Esophagus (tissue), 2 donors: ENCODE measurements around the gene TRIM5. TPM values are rescaled to one million over a fixed set of nuclear protein-coding genes. Genes with fewer than 3 reads are reported as not detected.
"Not testable (repeated sequence)": the region's sequence is repeated elsewhere in the genome, so short reads cannot be mapped to it uniquely, and the experiment has no call there.

Experiments used
- H3K27ac ChIP-seq, 2 donors: one replicate each; pipeline ENCODE4 v1.5.1; 2013; ENCODE audit warnings: low read depth in 2 of 2, mild to moderate bottlenecking in 2 of 2, inconsistent platforms in 1 of 2, low read length in 1 of 2, moderate library complexity in 1 of 2
- H3K27me3 ChIP-seq, 2 donors: one replicate each; pipeline ENCODE4 v1.6.1; 2013; ENCODE audit warnings: low read length in 2 of 2, control low read depth in 1 of 2, mild to moderate bottlenecking in 1 of 2; ENCODE audit not compliant: insufficient read depth in 2 of 2, control insufficient read depth in 1 of 2
- H3K36me3 ChIP-seq, 2 donors: one replicate each; pipeline ENCODE4 v1.6.1; 2013; ENCODE audit warnings: low read length in 1 of 2; ENCODE audit not compliant: control insufficient read depth in 2 of 2, insufficient read depth in 2 of 2
- H3K4me1 ChIP-seq, 2 donors: one replicate each; pipeline ENCODE4 v1.6.1; 2013; ENCODE audit warnings: low read length in 1 of 2; ENCODE audit not compliant: control insufficient read depth in 2 of 2, insufficient read depth in 2 of 2
- H3K4me3 ChIP-seq, 2 donors: one replicate each; pipeline ENCODE4 v1.5.1; 2013; ENCODE audit warnings: low read length in 2 of 2, mild to moderate bottlenecking in 2 of 2, low read depth in 1 of 2, moderate library complexity in 1 of 2
- H3K9me3 ChIP-seq, 2 donors: one replicate each; pipeline ENCODE4 v1.6.1; 2013; ENCODE audit warnings: mild to moderate bottlenecking in 2 of 2, low read depth in 1 of 2, low read length in 1 of 2, moderate library complexity in 1 of 2; ENCODE audit not compliant: control insufficient read depth in 2 of 2, insufficient read depth in 1 of 2
- WGBS, 2 donors: extraction: QIAGEN DNeasy Blood & Tissue Kit; methylation state at CpG; one replicate each; pipeline ENCODE4 v1.1.7; 2013; 5-methylcytosine and 5-hydroxymethylcytosine counted together
- polyA plus RNA-seq, 2 donors: library from polyadenylated mRNA; stranded (reverse); fragments of 200-250 nt; gene quantifications; one replicate each; pipeline ENCODE4 v1.2.3, GENCODE V29; 2013
- donor health status: healthy with polysubstance abuse.
- donor health status: Bipolar disorder and iron deficiency.

Gene TRIM5, protein sequence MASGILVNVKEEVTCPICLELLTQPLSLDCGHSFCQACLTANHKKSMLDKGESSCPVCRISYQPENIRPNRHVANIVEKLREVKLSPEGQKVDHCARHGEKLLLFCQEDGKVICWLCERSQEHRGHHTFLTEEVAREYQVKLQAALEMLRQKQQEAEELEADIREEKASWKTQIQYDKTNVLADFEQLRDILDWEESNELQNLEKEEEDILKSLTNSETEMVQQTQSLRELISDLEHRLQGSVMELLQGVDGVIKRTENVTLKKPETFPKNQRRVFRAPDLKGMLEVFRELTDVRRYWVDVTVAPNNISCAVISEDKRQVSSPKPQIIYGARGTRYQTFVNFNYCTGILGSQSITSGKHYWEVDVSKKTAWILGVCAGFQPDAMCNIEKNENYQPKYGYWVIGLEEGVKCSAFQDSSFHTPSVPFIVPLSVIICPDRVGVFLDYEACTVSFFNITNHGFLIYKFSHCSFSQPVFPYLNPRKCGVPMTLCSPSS
- 1 to 10 TPM; 5.8 to 6.7 TPM for polyA plus RNA-seq

DNA sequence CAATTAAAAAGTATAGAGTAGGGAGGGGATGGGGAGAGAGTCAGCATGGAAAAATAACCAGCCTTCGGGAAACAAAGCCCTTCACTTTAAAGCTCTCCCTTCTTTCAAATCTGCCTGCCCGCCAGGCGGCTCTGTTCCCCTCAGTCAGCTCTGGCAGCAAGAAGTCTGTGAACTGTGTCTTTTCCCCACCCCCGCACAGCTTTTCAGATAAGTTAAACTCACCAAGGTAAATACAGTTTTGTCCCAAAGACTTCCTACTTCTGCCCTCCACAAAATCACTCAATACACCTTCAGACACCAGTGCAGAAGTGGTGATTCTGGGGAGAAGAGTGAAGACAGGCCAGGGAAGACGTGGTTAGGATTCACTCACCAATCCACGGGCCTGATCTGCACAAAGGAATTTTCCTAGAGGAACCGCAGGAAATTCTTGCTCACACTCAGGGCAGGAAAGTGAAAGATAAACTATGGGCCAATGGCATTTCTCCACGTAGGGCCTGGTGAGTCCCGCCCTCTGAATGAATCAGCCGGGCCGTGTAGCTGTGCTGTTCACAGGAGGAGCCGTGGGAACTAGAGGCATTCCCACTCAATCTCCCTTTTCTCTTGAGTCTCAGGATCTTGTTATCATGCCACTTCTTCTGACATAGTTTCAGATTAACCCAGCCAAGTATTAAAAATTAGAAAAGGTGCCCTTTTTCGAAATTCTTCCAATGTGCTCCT, at the start of gene TRIM5:
TRIM5 (minus strand) TSS at position 429 of the 717 bp plus-strand sequence. CDS start 4,897 bp downstream, outside the sequence.
- no peaks in the 10 kb centered on the region for H3K27me3 ChIP-seq
- H3K27ac ChIP-seq, result peak within 1 kb of the TSS; percentile 93 to 99
- H3K4me1 ChIP-seq, result peaks cover 2 to 3% of the 10 kb centered on the region in 2 donors
- no peaks in the 10 kb centered on the region for H3K9me3 ChIP-seq
- peak within 1 kb of the TSS; percentile 60 to 72 for H3K4me3 ChIP-seq
- WGBS, 2 donors, result 1% methylated on average over 13 of the region's 13 CpGs
- peaks cover 0 to 2% of the 10 kb centered on the region in 2 donors for H3K36me3 ChIP-seq

DNA sequence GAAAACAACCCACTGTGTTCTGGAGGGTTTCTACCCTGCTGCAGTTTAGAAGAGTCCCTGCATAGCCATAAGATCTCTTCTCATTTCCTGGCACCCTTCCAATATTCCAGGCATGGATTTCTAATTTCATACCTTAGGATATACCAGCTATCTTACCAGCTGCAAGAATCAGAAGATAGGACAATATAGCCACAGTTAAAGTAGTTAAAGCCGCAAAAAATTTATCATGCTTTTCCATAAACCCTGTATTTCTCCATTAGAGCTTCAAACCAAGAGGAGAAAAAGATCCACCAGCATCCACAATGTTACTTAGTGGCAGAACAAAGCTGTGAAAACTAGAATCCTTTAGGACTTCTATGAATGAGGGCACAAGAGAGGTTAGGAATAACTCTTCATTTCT, 42.8 kb upstream of the TRIM5 start:
- Histone ChIP-seq H3K27me3 (no peaks in the 10 kb centered on the region), H3K4me3 (no peak overlapping the region), H3K9me3 (no peaks in the 10 kb centered on the region), H3K27ac (no peak overlapping the region), H3K36me3 (no peaks in the 10 kb centered on the region), H3K4me1 (no peaks in the 10 kb centered on the region)
- WGBS, 2 donors, result 92 to 97% methylated on average over 1 of the region's 1 CpG

DNA sequence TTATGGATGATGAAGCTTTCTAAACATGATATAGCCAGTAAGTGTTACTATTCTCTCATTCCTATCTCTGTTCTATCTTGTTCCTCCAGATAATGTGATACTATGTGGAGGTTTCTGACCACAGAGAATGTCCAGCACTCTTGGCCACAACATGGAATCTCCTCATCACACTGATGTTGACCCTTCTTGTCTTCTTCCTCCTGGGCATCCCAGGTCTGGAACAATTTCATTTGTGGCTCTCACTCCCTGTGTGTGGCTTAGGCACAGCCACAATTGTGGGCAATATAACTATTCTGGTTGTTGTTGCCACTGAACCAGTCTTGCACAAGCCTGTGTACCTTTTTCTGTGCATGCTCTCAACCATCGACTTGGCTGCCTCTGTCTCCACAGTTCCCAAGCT, 41.5 kb upstream of the TRIM5 start:
- 86 to 93% methylated on average over 1 of the region's 1 CpG for WGBS, 2 donors
- Histone ChIP-seq H3K9me3 (no peaks in the 10 kb centered on the region), H3K36me3 (no peaks in the 10 kb centered on the region), H3K27ac (no peak overlapping the region), H3K4me3 (no peak overlapping the region), H3K4me1 (no peaks in the 10 kb centered on the region), H3K27me3 (no peaks in the 10 kb centered on the region)

DNA sequence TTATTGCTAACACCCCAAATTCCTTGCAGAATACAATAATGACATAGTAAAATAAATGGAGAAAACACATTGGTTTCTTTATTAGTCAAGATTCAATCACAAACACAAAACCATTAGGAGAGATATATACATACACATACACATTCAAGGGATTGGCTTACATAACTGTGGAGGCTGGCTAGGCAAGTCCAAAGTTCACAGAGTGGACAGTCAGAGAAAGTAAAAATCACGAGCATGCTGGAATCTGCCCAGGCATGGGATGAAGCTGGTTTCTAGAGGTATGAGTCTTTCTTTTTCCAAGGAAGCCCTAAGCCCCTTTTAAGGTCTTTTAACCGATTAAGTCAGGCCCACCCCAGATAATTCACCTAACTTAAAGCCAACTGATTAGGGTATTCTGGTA, 37.7 kb upstream of the TRIM5 start:
- Histone ChIP-seq H3K4me1 (no peaks in the 10 kb centered on the region), H3K36me3 (no peaks in the 10 kb centered on the region), H3K27ac (no peak overlapping the region), H3K4me3 (no peak overlapping the region), H3K9me3 (peaks cover 0 to 3% of the 10 kb centered on the region in 2 donors), H3K27me3 (no peaks in the 10 kb centered on the region)
- 62 to 70% methylated on average over 2 of the region's 2 CpGs for WGBS, 2 donors

DNA sequence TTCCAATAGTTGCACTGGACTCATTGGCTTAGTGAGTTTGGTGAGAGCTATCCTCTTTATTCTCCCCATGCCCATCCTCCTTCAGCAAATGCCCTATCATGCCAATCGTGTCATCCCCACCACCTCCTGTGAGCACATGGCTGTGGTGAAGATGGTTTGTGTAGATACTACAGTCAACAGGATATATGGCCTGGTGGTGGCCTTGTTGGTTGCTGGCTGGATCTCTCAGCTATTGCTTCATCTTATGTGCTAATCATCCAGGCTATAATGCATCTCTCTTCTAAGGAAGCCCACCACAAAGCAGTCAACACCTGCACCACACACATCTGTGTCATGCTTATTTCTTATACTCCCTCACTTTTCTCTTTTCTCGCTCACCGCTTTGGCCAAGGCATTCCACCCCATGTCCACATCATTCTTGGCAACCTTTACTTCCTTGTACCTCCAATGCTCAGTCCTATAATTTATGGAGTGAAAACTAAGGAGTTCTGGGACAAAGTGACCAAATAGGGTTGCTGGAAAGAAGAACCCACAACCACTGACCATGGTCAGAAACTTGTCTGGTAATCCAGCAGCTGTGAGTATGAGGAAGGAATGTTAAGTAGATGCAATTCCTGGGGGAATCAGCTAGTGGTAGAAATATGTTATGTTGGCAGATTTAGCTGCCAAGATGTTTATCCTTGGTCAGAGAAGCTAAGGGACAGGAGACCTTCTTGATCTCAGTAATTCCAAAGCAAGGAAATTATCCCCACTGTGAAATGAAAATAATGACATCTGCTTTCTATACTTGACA, 35.0 kb upstream of the TRIM5 start:
- no peaks in the 10 kb centered on the region for H3K27me3 ChIP-seq
- no peak overlapping the region for H3K27ac ChIP-seq
- H3K36me3 ChIP-seq, result no peaks in the 10 kb centered on the region
- no peaks in the 10 kb centered on the region for H3K4me1 ChIP-seq
- peaks cover 0 to 3% of the 10 kb centered on the region in 2 donors for H3K9me3 ChIP-seq
- 92 to 94% methylated on average over 3 of the region's 3 CpGs for WGBS, 2 donors
- H3K4me3 ChIP-seq, result no peak overlapping the region

DNA sequence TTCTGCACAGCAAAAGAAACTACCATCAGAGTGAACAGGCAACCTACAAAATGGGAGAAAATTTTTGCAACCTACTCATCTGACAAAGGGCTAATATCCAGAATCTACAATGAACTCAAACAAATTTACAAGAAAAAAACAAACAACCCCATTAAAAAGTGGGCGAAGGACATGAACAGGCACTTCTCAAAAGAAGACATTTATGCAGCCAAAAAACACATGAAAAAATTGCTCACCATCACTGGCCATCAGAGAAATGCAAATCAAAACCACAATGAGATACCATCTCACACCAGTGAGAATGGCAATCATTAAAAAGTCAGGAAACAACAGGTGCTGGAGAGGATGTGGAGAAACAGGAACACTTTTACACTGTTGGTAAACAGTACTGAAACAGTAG, 31.6 kb upstream of the TRIM5 start:
- H3K27ac ChIP-seq, H3K27me3 ChIP-seq, H3K9me3 ChIP-seq, H3K4me3 ChIP-seq, H3K4me1 ChIP-seq, H3K36me3 ChIP-seq: not testable (repeated sequence)
- 77 to 86% methylated on average over 1 of the region's 1 CpG for WGBS, 2 donors

DNA sequence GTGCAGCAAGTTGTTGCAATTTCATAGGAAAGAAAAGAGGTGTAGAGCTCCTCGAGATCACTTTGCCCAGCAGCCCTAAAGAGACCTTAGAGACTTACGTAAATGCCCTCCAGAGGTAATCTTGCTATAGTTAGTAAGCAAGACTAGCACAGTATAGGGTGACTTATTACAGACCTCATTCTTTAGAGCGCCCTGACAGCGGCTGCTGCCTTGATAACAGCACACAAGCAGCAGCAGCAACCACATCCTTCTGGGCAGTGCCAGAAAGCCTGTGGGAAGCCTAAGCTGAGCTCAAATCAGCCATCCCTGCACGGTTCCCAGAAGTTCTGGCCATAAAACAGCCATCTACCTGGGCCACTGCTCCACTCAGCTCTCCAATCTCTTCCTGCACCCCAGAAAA, 28.8 kb upstream of the TRIM5 start:
- no peak overlapping the region for H3K27ac ChIP-seq
- 66 to 77% methylated on average over 5 of the region's 5 CpGs for WGBS, 2 donors
- H3K9me3 ChIP-seq, result no peaks in the 10 kb centered on the region

DNA sequence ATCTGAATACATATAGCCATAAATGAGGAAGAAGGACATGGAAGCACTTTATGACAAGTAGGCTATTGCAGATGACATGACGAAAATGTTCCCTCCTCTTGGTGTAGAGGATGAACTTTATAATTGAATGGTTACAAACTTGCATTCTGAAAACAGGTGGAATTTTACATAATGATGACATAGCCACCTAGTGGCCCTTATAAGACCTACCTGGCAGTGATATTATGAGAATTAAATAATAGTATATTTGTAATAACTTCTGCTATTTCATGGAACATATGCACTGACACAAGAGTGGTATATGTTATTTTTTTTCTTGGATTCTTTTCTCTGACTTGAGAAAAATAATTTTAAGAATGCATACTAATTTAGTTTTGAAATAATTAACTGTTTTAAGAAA, 27.6 kb upstream of the TRIM5 start:
- no peak overlapping the region for H3K4me3 ChIP-seq
- WGBS, 2 donors, result 62 to 71% methylated on average over 1 of the region's 1 CpG
- no peaks in the 10 kb centered on the region for H3K4me1 ChIP-seq
- H3K36me3 ChIP-seq, result peaks cover 4 to 5% of the 10 kb centered on the region in 2 donors
- H3K27me3 ChIP-seq, result no peaks in the 10 kb centered on the region
- no peak overlapping the region for H3K27ac ChIP-seq
- H3K9me3 ChIP-seq, result no peaks in the 10 kb centered on the region

More for the DNA sequence above, 28.8 kb upstream of the TRIM5 start:
- Histone ChIP-seq H3K4me3 (no peak overlapping the region), H3K36me3 (peaks cover 4 to 5% of the 10 kb centered on the region in 2 donors), H3K27me3 (no peaks in the 10 kb centered on the region), H3K4me1 (no peaks in the 10 kb centered on the region)

DNA sequence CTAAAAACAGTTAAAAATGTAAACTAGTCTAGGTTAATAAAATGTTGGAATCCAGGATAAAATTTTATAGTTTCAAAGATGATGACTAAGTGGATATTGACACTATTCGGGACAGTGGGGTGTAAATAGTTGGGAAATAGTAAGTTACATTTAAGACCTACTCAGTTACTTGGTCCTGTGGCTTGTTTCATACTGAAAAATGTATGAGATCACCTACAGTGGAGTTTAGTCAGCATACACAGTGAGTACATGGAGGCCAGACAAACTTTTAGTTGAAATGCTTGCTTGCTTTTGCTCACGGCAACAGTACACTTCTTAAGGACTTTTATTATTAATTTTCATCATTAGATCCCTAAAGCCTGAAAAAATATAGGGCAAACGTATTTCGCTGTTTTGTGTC, 20.8 kb upstream of the TRIM5 start:
- no peaks in the 10 kb centered on the region for H3K27me3 ChIP-seq
- no peak overlapping the region for H3K27ac ChIP-seq
- H3K36me3 ChIP-seq, result peaks cover 4 to 5% of the 10 kb centered on the region in 2 donors
- no peak overlapping the region for H3K4me3 ChIP-seq
- WGBS, 2 donors, result 88 to 94% methylated on average over 4 of the region's 4 CpGs
- H3K4me1 ChIP-seq, result no peaks in the 10 kb centered on the region
- H3K9me3 ChIP-seq, result no peaks in the 10 kb centered on the region
